ENCODE measurements around the gene PCDHA8.
"Not testable (repeated sequence)": the region's sequence is repeated elsewhere in the genome, so short reads cannot be mapped to it uniquely, and the experiment has no call there.

Gene PCDHA8, protein sequence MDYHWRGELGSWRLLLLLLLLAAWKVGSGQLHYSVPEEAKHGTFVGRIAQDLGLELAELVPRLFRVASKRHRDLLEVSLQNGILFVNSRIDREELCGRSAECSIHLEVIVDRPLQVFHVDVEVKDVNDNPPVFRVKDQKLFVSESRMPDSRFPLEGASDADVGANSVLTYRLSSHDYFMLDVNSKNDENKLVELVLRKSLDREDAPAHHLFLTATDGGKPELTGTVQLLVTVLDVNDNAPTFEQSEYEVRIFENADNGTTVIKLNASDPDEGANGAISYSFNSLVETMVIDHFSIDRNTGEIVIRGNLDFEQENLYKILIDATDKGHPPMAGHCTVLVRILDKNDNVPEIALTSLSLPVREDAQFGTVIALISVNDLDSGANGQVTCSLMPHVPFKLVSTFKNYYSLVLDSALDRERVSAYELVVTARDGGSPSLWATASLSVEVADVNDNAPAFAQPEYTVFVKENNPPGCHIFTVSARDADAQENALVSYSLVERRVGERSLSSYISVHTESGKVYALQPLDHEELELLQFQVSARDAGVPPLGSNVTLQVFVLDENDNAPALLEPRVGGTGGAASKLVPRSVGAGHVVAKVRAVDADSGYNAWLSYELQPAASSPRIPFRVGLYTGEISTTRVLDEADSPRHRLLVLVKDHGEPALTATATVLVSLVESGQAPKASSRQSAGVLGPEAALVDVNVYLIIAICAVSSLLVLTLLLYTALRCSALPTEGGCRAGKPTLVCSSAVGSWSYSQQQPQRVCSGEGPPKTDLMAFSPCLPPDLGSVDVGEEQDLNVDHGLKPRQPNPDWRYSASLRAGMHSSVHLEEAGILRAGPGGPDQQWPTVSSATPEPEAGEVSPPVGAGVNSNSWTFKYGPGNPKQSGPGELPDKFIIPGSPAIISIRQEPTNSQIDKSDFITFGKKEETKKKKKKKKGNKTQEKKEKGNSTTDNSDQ

DNA sequence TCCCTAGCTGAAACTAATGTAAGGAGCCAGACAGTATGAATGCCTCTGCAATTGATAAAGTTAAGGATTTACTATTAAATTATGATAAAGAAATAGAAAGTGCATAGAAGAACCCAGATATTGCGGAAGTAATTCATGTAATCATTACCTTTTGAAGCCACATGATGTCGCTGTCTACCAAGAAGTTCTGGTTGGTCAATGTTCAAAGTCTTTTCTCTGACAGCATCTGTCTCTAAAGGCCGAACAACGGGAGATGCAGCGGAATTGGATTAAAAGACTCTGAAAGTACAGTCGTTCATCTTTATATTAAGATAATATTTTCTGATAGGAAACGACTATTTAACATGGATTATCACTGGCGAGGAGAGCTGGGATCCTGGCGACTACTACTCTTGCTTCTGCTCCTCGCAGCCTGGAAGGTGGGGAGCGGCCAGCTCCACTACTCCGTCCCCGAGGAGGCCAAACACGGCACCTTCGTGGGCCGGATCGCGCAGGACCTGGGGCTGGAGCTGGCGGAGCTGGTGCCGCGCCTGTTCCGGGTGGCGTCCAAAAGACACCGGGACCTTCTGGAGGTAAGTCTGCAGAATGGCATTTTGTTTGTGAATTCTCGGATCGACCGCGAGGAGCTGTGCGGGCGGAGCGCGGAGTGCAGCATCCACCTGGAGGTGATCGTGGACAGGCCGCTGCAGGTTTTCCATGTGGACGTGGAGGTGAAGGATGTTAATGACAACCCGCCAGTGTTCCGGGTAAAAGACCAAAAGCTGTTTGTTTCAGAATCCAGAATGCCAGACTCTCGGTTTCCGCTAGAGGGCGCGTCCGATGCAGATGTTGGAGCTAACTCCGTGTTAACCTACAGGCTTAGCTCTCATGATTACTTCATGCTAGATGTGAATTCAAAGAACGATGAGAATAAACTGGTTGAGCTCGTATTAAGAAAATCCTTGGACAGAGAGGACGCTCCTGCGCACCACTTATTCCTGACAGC is at the start of gene PCDHA8:
Gene PCDHA8 (plus strand): TSS at position 210 of the 985 bp plus-strand sequence. CDS start 135 bp downstream, at position 345.
- no peak for DNase-seq

DNA sequence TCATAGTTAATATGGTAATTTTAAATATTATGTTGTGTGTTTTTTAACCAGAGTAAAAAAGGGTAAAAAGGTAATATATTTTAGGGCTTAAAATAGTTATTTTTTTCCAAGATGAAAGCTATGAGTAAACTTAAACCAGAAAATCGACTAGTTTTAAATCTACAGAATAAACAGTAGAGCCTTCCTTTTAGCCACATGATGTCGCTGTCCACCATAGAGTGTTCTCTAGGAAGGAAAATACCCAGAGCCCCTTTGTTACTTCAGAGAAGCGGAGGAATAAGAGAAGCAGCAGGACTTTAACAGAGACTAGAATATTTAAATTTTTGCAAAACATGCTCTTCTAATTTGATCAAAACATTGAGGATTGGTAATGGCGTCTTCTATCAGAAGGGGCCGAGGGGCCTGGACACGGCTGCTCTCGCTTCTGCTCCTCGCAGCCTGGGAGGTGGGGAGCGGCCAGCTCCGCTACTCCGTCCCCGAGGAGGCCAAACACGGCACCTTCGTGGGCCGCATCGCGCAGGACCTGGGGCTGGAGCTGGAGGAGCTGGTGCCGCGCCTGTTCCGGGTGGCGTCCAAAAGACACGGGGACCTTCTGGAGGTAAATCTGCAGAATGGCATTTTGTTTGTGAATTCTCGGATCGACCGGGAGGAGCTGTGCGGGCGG is 46.3 kb upstream of the PCDHA8 start, which contains the start of gene PCDHA2:
Gene PCDHA2 (plus strand): TSS at position 258 of the 664 bp plus-strand sequence.
- no peak for DNase-seq

DNA sequence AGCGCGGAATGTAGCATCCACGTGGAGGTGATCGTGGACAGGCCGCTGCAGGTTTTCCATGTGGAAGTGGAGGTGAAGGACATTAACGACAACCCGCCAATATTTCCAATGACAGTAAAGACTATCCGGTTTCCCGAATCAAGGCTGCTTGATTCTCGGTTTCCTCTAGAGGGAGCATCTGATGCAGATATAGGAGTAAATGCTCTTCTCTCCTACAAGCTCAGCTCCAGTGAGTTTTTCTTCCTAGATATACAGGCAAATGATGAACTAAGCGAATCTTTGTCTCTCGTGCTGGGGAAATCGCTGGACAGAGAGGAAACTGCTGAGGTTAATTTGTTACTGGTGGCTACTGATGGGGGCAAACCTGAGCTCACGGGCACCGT is 45.7 kb upstream of the PCDHA8 start:
- no peak for DNase-seq

DNA sequence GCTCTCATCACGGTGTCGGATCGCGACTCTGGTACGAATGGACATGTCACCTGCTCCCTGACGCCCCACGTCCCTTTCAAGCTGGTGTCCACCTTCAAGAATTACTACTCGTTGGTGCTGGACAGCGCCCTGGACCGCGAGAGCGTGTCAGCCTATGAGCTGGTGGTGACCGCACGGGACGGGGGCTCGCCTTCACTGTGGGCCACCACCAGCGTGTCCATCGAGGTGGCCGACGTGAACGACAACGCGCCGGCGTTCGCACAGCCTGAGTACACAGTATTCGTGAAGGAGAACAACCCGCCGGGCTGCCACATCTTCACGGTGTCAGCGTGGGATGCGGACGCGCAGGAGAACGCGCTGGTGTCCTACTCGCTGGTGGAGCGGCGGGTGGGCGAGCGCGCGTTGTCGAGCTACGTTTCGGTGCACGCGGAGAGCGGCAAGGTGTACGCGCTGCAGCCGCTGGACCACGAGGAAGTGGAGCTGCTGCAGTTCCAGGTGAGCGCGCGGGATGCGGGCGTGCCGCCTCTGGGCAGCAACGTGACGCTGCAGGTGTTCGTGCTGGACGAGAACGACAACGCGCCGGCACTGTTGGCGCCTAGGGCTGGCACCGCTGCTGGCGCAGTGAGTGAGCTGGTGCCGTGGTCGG is 44.8 kb upstream of the PCDHA8 start:
- DNase-seq = peak; percentile 56

DNA sequence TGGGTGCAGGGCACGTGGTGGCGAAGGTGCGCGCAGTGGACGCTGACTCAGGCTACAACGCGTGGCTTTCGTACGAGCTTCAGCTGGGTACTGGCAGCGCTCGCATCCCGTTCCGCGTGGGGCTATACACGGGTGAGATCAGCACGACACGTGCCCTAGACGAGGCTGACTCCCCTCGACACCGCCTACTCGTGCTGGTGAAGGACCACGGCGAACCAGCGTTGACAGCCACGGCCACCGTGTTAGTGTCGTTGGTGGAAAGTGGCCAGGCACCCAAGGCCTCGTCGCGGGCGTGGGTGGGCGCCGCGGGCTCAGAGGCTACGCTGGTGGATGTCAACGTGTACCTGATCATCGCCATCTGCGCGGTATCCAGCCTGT is 44.3 kb upstream of the PCDHA8 start:
- DNase-seq = no peak

DNA sequence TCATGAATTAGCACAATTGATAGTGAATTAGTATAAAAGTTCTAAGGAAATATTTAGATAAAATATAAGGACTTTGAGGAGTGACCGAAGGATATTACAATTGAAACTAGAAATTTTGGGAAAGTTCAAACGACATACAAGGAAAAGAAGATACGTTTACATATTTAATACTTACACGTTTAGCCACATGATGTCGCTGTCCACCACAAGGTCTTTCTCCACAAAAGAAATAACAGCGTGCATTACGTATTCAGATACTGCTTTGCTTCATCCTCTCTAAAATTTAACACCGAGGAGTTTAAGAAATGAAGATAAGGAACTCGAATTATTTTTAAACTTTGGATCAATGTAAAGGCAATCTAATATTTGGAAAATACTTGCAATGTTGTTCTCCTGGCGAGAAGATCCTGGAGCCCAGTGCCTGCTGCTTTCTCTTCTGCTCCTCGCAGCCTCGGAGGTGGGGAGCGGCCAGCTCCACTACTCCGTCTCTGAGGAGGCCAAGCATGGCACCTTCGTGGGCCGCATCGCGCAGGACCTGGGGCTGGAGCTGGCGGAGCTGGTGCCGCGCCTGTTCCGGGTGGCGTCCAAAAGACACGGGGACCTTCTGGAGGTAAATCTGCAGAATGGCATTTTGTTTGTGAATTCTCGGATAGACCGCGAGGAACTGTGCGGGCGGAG is 40.0 kb upstream of the PCDHA8 start, which contains the start of gene PCDHA3:
Gene PCDHA3 (plus strand): TSS at position 242 of the 678 bp plus-strand sequence.
- DNase-seq = no peak

DNA sequence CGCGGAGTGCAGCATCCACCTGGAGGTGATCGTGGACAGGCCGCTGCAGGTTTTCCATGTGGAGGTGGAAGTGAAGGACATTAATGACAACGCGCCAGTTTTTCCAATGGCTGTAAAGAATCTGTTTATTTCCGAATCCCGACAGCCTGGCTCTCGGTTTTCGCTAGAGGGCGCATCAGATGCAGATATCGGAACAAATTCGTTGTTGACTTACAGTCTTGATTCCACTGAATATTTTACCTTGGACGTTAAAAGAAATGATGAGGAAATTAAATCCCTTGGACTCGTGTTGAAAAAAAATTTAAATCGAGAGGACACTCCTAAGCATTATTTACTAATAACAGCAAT is 39.5 kb upstream of the PCDHA8 start:
- DNase-seq = no peak

DNA sequence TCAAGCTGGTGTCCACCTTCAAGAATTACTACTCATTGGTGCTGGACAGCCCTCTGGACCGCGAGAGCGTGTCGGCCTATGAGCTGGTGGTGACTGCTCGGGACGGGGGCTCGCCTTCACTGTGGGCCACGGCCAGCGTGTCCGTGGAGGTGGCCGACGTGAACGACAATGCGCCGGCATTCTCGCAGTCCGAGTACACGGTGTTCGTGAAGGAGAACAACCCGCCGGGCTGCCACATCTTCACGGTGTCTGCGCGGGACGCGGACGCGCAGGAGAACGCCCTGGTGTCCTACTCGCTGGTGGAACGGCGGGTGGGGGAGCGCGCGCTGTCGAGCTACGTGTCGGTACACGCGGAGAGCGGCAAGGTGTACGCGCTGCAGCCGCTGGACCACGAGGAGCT is 38.6 kb upstream of the PCDHA8 start:
- DNase-seq = not testable (repeated sequence)

DNA sequence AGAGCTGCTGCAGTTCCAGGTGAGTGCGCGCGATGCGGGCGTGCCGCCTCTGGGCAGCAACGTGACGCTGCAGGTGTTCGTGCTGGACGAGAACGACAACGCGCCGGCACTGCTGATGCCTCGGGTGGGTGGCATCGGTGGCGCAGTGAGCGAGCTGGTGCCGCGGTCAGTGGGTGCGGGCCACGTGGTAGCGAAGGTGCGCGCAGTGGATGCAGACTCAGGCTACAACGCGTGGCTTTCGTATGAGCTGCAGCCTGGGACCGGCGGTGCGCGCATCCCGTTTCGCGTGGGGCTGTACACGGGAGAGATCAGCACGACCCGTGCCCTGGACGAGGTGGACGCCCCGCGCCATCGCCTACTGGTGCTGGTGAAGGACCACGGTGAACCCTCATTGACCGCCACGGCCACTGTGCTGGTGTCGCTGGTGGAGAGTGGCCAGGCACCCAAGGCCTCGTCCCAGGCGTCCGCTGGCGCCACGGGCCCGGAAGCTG is 38.2 kb upstream of the PCDHA8 start:
- no peak for DNase-seq

DNA sequence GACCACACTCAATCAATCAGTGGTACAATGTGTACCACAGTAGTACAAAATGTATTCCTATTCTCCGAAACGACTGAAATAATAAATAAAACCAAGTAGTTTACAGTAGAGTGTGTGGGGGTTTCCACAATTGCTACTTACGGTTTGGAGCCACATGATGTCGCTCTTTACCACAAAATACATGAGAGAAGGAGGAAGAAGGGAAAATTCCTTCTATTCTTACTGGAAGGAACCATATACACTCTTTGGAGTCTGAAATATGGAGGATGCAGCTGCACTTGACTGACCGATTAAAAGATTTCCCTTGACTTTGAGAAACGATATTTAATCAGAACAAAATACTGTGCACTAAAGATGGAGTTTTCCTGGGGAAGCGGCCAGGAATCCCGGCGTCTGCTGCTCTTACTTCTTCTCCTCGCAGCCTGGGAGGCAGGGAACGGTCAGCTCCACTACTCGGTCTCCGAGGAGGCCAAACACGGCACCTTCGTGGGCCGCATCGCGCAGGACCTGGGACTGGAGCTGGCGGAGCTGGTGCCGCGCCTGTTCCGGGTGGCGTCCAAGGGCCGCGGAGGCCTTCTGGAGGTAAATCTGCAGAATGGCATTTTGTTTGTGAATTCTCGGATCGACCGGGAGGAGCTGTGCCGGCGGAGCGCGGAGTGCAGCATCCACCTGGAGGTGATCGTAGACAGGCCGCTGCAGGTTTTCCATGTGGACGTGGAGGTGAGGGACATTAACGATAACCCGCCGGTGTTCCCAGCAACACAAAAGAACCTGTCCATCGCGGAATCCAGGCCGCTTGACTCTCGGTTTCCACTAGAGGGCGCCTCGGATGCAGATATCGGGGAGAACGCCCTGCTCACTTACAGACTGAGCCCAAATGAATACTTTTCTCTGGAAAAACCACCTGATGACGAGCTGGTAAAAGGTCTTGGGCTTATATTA is 33.9 kb upstream of the PCDHA8 start, which contains the start of gene PCDHA4:
Gene PCDHA4 (plus strand): TSS at position 235 of the 942 bp plus-strand sequence.
- DNase-seq = no peak

DNA sequence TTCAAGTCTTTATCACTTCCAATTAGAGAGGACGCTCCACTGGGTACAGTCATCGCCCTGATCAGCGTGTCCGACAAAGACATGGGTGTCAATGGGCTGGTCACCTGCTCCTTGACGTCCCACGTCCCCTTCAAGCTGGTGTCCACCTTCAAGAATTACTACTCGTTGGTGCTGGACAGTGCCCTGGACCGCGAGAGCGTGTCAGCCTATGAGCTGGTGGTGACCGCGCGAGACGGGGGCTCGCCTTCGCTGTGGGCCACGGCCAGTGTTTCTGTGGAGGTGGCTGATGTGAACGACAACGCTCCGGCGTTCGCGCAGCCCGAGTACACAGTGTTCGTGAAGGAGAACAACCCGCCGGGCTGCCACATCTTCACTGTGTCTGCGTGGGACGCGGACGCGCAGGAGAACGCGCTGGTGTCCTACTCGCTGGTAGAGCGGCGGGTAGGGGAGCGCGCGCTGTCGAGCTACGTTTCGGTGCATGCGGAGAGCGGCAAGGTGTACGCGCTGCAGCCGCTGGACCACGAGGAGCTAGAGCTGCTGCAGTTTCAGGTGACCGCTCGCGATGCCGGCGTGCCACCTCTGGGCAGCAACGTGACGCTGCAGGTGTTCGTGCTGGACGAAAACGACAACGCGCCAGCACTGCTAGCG is 32.6 kb upstream of the PCDHA8 start:
- DNase-seq = not testable (repeated sequence)

DNA sequence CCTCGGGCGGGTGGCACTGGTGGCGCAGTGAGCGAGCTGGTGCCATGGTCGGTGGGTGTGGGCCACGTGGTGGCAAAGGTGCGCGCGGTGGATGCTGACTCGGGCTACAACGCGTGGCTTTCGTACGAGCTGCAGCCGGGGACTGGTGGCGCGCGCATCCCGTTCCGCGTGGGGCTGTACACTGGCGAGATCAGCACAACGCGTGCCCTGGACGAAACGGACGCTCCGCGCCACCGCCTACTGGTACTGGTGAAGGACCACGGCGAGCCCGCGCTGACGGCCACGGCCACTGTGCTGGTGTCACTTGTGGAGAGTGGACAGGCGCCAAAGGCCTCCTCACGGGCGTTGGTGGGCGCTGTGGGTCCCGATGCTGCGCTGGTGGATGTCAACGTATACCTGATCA is 32.1 kb upstream of the PCDHA8 start:
- DNase-seq = no peak

DNA sequence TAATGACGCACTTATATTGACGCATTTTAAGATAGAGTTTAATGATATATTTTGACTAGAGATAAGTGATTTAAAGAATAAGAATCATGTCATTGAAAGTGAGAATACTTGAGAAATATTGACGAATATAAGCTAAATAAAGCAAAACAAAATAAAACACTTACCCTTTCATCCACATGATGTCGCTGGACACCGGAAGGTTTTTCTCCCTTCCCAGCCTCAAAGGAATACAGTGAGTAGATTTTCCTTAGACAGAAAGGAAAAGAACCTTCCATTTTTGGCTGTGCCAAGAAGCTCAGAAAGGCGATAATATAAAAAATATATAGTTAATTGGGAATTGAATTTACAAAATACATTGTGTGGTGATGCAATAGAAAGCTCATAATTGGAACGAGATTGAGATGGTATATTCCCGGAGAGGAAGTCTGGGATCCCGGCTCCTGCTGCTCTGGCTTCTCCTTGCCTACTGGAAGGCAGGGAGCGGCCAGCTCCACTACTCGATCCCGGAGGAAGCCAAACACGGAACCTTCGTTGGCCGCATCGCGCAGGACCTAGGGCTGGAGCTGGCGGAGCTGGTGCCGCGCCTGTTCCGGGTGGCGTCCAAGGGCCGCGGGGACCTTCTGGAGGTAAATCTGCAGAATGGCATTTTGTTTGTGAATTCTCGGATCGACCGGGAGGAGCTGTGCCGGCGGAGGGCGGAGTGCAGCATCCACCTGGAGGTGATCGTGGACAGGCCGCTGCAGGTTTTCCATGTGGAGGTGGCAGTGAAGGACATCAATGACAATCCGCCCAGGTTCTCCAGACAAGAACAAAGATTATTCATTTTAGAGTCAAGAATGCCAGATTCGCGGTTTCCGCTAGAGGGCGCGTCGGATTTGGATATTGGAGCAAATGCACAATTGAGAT is 19.4 kb upstream of the PCDHA8 start, which contains the start of gene PCDHA5:
Gene PCDHA5 (plus strand): TSS at position 239 of the 906 bp plus-strand sequence.
- DNase-seq = no peak

DNA sequence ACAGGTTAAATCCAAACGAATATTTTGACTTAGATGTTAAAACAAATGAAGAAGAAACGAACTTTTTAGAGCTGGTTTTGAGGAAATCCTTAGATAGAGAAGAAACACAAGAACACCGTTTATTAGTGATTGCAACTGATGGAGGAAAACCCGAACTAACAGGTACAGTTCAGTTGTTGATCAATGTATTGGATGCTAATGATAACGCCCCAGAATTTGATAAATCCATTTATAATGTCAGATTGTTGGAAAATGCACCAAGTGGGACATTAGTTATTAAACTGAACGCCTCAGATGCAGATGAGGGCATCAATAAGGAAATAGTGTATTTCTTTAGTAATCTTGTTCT is 18.7 kb upstream of the PCDHA8 start:
- DNase-seq = no peak

DNA sequence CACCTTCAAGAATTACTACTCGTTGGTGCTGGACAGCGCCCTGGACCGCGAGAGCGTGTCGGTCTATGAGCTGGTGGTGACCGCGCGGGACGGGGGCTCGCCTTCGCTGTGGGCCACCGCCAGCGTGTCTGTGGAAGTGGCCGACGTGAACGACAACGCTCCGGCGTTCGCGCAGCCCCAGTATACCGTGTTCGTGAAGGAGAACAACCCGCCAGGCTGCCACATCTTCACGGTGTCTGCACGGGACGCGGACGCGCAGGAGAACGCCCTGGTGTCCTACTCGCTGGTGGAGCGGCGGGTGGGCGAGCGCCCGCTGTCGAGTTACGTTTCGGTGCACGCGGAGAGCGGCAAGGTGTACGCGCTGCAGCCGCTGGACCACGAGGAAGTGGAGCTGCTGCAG is 18.0 kb upstream of the PCDHA8 start:
- DNase-seq = not testable (repeated sequence)

DNA sequence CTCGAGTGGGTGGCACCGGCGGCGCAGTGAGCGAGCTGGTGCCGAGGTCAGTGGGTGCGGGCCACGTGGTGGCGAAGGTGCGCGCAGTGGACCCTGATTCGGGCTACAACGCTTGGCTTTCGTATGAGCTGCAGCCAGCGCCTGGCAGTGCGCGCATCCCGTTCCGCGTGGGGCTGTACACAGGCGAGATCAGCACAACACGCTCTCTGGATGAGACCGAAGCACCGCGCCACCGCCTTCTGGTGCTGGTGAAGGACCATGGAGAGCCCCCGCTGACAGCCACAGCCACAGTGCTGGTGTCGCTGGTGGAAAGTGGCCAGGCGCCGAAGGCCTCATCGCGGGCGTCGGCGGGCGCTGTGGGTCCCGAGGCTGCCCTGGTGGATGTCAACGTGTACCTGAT is 17.5 kb upstream of the PCDHA8 start:
- no peak for DNase-seq

DNA sequence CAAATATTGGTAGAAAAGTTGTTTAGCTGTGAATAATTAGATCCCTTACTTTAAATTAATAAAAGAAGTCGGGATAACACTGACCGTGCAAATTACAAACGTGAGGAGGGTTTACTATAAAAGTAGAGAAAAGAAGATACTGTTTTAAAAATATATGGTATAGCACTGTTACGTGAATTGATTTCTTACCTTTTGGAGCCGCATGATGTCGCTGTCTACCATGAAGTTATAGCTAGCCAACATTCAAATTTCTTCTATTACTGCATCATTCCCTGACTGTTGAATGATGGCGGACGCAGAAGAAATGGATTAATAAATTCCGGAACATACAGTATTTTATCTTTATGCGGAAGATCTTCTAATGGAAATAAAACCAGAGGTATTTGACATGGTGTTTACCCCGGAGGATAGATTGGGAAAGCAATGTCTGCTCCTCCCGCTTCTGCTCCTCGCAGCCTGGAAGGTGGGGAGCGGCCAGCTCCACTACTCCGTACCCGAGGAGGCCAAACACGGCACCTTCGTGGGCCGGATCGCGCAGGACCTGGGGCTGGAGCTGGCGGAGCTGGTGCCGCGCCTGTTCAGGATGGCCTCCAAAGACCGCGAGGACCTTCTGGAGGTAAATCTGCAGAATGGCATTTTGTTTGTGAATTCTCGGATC is 13.2 kb upstream of the PCDHA8 start, which contains the start of gene PCDHA6:
Gene PCDHA6 (plus strand): TSS at position 257 of the 658 bp plus-strand sequence. CDS start 132 bp downstream, at position 389.
- DNase-seq = no peak
